MM.1S (cell line): Measurements from ENCODE around the gene ZDHHC12.

ENCODE experiments used
- DNase-seq: peaks from one replicate; pipeline ENCODE4 v3.0.0-alpha.2; 2015
- H2AFZ ChIP-seq: fragments of 300-600 bp; sonication (generic); 2 replicates; pipeline ENCODE4 v1.6.0; 2016; ENCODE audit warnings: antibody characterized with exemption, low read length
- H3F3A ChIP-seq: fragments of 300-600 bp; sonication (generic); 2 replicates; pipeline ENCODE4 v1.6.1; 2016; ENCODE audit warnings: mild to moderate bottlenecking, antibody characterized with exemption, low read length, moderate library complexity, mixed read lengths; ENCODE audit not compliant: insufficient read depth
- H3K27ac ChIP-seq: fragments of 300-600 bp; sonication (generic); 2 replicates; pipeline ENCODE4 v1.5.1; 2016; ENCODE audit warnings: mild to moderate bottlenecking, low read length
- H3K27me3 ChIP-seq: fragments of 300-600 bp; sonication (generic); replicated peaks from 2 replicates; pipeline ENCODE4 v1.6.0; 2016; ENCODE audit warnings: low read length; ENCODE audit not compliant: insufficient read depth
- H3K36me3 ChIP-seq: fragments of 300-600 bp; sonication (generic); replicated peaks from 2 replicates; pipeline ENCODE4 v1.6.1; 2016; ENCODE audit warnings: mild to moderate bottlenecking, low read length, mixed read lengths; ENCODE audit not compliant: insufficient read depth
- H3K4me1 ChIP-seq: fragments of 300-600 bp; sonication (generic); 2 replicates; pipeline ENCODE4 v1.6.1; 2016; ENCODE audit warnings: low read length, mixed read lengths
- H3K4me2 ChIP-seq: fragments of 300-600 bp; sonication (generic); 2 replicates; pipeline ENCODE4 v1.6.0; 2016; ENCODE audit warnings: low read depth, low read length
- H3K4me3 ChIP-seq: fragments of 300-600 bp; sonication (generic); 2 replicates; pipeline ENCODE4 v1.5.1; 2016; ENCODE audit warnings: low read length, mixed read lengths
- H3K79me2 ChIP-seq: fragments of 300-600 bp; sonication (generic); 2 replicates; pipeline ENCODE4 v1.6.1; 2016; ENCODE audit warnings: mixed run types, low read length, mixed read lengths
- H3K9ac ChIP-seq: fragments of 300-600 bp; sonication (generic); 2 replicates; pipeline ENCODE4 v1.6.1; 2016; ENCODE audit warnings: low read length, mixed read lengths
- H3K9me2 ChIP-seq: fragments of 300-600 bp; sonication (generic); replicated peaks from 2 replicates; pipeline ENCODE4 v1.6.1; 2016; ENCODE audit warnings: mild to moderate bottlenecking, low read length, mixed read lengths; ENCODE audit not compliant: insufficient read depth
- H3K9me3 ChIP-seq: fragments of 300-600 bp; sonication (generic); replicated peaks from 2 replicates; pipeline ENCODE4 v1.6.1; 2016; ENCODE audit warnings: mild to moderate bottlenecking, low read length, mixed read lengths; ENCODE audit not compliant: insufficient read depth
- H4K20me1 ChIP-seq: fragments of 300-600 bp; sonication (generic); 2 replicates; pipeline ENCODE4 v1.6.1; 2016; ENCODE audit warnings: mild to moderate bottlenecking, low read length, moderate library complexity, mixed read lengths; ENCODE audit not compliant: insufficient read depth
- EZH2 ChIP-seq: fragments of 300-600 bp; sonication (generic); optimal IDR thresholded peaks from 2 replicates; pipeline ENCODE3; 2017; ENCODE audit warnings: low read depth, mild to moderate bottlenecking, antibody characterized with exemption, low read length, mixed read lengths
- EZH2phosphoT487 ChIP-seq: fragments of 300-600 bp; sonication (generic); IDR thresholded peaks from 2 replicates; pipeline ENCODE4 v1.6.1; 2018; ENCODE audit warnings: antibody characterized with exemption, low read length
- TF ChIP-seq, protein P1 (sequence below): fragments of 300-600 bp; sonication (generic); IDR thresholded peaks from 2 replicates; pipeline ENCODE4 v1.5.1; 2016; ENCODE audit warnings: antibody characterized with exemption, low read length, mixed read lengths

The ZDHHC12 gene

DNA sequence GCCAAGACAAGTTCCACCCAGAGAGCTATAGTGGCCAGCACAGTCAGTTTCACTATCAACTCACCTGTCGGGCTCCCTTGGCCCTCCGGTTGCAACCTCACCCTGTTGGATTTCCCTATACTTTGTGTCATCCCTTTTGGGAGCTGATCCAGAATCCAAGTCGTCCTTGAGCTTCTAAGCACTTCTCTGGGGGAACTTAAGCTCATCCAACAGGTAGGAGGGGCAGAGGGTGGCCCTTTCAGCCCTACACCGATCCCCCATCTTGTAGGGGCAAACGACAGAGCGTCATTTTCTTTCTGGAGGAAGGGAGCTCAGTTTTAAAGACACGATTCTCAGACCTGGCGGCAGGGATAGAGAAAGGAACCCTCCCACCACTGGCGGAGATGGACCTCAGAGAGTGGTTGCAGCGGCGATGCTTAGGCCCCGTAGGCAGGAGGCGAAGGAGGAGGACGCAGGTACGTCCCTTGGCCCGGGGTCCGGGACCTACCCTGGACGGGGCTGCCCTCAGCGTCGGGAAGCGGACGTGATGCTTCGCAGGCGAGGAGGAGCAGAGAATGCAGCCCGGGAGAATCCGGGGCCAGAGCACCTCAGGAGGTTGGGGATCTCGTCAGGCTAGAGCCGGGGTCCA lies 47.3 kb upstream of the ZDHHC12 start:
- H3K9me2 ChIP-seq: no peaks in the 10 kb centered on the region
- H3K9ac ChIP-seq: peak overlapping the region; percentile 87
- H2AFZ ChIP-seq: peak overlapping the region; percentile 50
- H3K4me1 ChIP-seq: peaks cover 5% of the 10 kb centered on the region
- H3K9me3 ChIP-seq: no peaks in the 10 kb centered on the region
- peaks cover 8% of the 10 kb centered on the region; the same call in 1 of the 2 replicates for H3F3A ChIP-seq
- peak overlapping the region; percentile 95 for H3K4me2 ChIP-seq
- H4K20me1 ChIP-seq: no peaks in the 10 kb centered on the region
- TF ChIP-seq EZH2phosphoT487 (no peak), EZH2 (no peak)
- TF ChIP-seq, protein P1, sequence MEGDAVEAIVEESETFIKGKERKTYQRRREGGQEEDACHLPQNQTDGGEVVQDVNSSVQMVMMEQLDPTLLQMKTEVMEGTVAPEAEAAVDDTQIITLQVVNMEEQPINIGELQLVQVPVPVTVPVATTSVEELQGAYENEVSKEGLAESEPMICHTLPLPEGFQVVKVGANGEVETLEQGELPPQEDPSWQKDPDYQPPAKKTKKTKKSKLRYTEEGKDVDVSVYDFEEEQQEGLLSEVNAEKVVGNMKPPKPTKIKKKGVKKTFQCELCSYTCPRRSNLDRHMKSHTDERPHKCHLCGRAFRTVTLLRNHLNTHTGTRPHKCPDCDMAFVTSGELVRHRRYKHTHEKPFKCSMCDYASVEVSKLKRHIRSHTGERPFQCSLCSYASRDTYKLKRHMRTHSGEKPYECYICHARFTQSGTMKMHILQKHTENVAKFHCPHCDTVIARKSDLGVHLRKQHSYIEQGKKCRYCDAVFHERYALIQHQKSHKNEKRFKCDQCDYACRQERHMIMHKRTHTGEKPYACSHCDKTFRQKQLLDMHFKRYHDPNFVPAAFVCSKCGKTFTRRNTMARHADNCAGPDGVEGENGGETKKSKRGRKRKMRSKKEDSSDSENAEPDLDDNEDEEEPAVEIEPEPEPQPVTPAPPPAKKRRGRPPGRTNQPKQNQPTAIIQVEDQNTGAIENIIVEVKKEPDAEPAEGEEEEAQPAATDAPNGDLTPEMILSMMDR: no peak
- no peaks in the 10 kb centered on the region for H3K36me3 ChIP-seq
- H3K4me3 ChIP-seq: peak overlapping the region; percentile 92
- peak; percentile 45 for DNase-seq
- peaks cover 20% of the 10 kb centered on the region for H3K79me2 ChIP-seq
- peak overlapping the region; percentile 61 for H3K27ac ChIP-seq
- H3K27me3 ChIP-seq: no peaks in the 10 kb centered on the region

DNA sequence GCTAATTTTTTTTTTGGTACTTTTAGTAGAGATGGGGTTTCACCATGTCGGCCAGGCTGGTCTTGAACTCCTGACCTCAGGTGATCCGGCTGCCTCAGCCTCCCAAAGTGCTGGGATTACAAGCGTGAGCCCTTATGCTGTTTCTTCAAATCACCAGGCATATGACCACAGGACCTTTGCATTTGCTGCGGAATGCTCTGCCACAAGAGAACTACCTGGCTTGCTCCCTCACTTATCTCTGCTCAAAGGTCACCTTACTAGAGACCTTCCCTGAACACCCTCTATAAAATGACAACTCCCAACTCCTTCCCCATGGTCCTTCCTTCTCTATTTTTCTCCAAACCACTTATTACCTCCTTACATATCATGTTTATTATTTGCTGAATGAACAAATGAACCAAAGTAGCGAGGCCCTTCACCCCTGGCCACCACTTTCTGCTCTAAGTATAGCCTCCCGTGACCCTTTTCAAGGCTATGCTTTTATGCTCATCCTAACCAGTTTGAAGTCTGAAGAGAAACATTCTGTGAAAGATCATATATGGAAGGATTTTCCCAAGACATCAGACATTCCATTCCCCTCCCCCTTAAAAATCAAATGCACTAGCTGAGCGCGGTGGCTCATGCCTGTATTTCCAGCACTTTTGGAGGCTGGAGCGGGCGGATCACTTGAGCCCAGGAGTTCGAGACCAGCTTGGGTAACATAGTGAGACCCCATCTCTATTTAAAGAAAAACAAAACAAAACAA lies 46.5 kb upstream of the ZDHHC12 start:
- H3K27me3 ChIP-seq: no peaks in the 10 kb centered on the region
- TF ChIP-seq, protein P1: no peak
- no peak for TF ChIP-seq EZH2phosphoT487
- TF ChIP-seq EZH2: no peak
- no peak overlapping the region for H2AFZ ChIP-seq
- no peaks in the 10 kb centered on the region for H4K20me1 ChIP-seq
- peaks cover 20% of the 10 kb centered on the region for H3K79me2 ChIP-seq
- no peaks in the 10 kb centered on the region for H3K9me3 ChIP-seq
- H3K36me3 ChIP-seq: no peaks in the 10 kb centered on the region
- peaks cover 5% of the 10 kb centered on the region for H3K4me1 ChIP-seq
- peak overlapping the region; percentile 87 for H3K9ac ChIP-seq
- H3K27ac ChIP-seq: peak overlapping the region; percentile 61; the same call in 1 of the 2 replicates
- peaks cover 8% of the 10 kb centered on the region; the same call in 1 of the 2 replicates for H3F3A ChIP-seq
- DNase-seq: no peak
- no peaks in the 10 kb centered on the region for H3K9me2 ChIP-seq
- H3K4me2 ChIP-seq: peak overlapping the region; percentile 95
- peak overlapping the region; percentile 92 for H3K4me3 ChIP-seq

DNA sequence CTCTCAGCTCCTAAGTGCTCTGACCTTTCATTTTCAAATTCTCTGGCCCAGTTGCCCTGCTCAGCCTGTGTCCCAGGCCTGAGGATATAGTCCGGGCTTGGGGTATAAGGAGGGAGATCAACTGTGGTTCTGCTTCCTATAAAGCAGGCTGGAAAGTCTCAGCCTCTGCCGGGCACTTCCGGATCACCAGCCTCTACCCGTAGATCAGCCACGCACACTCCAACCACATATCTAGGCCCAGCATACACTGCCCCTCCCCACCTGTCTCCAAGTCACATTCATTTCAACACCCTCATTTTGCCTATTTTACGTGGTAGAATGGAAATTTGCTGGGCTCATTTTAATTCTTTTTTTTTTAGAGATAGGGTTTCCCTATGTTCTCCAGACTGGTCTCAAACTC lies 44.7 kb upstream of the ZDHHC12 start:
- H2AFZ ChIP-seq: no peak overlapping the region
- no peaks in the 10 kb centered on the region for H3K9me2 ChIP-seq
- no peaks in the 10 kb centered on the region for H3K27me3 ChIP-seq
- H3K27ac ChIP-seq: no peak overlapping the region
- H3K36me3 ChIP-seq: no peaks in the 10 kb centered on the region
- TF ChIP-seq EZH2 (no peak), EZH2phosphoT487 (no peak)
- TF ChIP-seq, protein P1: no peak
- H3F3A ChIP-seq: peaks cover 8% of the 10 kb centered on the region; the same call in 1 of the 2 replicates
- no peak for DNase-seq
- peaks cover 5% of the 10 kb centered on the region for H3K4me1 ChIP-seq
- H3K9ac ChIP-seq: no peak overlapping the region
- peaks cover 20% of the 10 kb centered on the region for H3K79me2 ChIP-seq
- no peaks in the 10 kb centered on the region for H4K20me1 ChIP-seq
- H3K4me3 ChIP-seq: no peak overlapping the region
- H3K9me3 ChIP-seq: no peaks in the 10 kb centered on the region
- H3K4me2 ChIP-seq: no peak overlapping the region
